ENCODE results near the gene PIK3C2B.

PIK3C2B gene

DNA sequence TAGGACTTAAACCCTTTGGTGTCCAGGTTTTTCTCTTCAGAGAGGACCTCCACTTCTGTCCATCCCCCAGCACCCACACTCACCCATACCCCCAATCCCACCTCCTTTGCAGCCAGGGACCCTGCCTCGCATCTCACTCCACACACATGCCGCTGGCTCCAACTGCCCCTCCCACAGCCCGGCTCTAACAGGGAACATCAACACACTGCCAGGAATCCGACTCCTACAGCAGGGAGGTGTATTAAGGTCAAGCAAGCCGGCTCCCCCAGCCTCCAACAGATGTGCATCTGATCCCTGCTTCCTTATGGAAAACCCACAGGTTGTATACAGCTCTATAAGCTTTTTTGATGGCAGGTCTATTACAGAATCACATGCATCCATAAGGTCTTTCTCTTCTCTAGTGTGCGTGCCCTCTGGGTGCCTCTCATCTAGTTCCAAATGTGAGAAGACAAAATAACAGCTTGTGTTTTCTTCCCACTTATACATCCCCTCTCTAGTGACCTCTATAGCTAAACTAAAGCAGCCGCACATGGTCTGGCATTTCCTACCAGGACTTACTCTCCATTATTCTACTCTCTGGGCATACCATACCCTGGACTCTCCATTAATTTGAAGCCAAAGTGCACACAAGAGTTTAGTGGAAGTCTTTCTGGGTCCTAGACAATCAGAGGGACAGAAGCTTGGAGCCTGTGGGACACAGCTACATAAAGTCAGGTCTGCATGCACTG is 16.3 kb downstream of the PIK3C2B start:
- DNase-seq (ENCODE audit: low spot score), result no peak

- DNase-seq (ENCODE audit: low spot score), result no peak
These were observed 17.4 kb downstream of the PIK3C2B start for GRCh38 chr1:204477036-204477740.

GRCh38 chr1:204476563-204476962 is 18.0 kb downstream of the PIK3C2B start:
- no peak for DNase-seq (ENCODE audit: low spot score)

- DNase-seq (ENCODE audit: low spot score), result no peak
These were observed 18.8 kb downstream of the PIK3C2B start for GRCh38 chr1:204475656-204476432.

DNA sequence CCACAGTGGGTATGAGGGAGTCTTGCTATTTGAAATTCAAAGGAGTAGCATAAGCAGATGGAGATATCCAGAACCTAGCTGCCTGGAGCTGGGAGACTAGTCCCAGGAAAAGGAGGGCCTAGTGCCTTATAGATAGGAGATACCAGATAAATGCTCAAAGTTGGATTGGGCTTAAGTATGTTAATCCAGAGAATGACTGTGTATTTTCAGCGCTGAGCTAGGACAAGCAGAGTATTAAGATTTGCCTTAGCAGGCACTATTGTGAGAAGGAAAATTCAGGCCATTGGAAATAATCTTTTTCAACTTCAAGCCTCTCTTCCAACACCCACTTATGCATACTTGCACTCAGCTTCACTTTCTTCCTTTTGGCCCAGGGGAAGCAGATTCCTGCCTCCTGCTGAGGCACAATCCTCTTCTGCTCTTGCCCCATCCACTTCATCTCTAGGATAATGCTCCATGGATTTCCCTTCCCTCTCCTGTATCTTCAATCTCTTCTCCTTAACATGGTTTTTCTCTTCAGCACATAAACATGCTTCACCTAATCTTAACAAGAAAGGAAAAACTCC is 21.1 kb downstream of the PIK3C2B start:
- no peak for DNase-seq (ENCODE audit: low spot score)

DNA sequence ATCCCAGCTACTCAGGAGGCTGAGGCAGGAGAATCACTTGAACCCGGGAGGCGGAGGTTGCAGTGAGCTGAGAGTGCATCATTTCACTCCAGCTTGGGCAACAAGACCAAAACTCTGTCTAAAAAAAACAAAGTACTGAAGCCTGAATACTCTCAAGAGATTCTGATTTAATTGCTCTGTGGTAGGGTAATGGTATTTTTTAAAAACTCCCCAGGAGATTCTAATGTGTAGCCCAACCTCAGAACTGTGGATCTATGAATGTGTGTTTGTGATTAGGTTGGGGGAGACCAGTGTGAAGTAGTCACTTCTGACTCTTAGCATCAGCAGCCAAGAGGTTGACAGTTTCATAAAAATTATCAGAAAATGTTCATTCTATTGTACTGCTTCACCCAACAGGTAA is 21.9 kb downstream of the PIK3C2B start:
- DNase-seq (ENCODE audit: low spot score), result no peak

DNA sequence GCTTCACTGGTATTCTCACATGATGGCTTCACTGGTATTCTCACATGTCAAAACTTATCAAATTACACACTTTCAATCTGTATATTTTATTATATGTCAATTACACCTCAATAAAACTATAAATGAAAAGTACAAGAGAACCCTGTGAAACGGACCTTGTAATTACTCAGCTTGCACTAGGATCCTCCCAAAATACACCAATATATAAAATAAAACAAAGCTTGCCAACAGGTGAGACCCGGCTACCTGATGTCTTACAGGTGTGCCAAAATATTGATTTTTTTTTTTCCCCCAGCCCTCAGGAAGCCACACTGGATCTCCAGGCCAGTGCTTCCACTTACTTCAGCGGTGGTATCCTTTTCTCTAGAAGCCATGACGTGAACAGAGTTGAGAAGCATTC is 22.9 kb downstream of the PIK3C2B start:
- DNase-seq (ENCODE audit: low spot score), result no peak

- no peak for DNase-seq (ENCODE audit: low spot score)
These were observed 25.3 kb downstream of the PIK3C2B start for GRCh38 chr1:204469304-204469703.

DNA sequence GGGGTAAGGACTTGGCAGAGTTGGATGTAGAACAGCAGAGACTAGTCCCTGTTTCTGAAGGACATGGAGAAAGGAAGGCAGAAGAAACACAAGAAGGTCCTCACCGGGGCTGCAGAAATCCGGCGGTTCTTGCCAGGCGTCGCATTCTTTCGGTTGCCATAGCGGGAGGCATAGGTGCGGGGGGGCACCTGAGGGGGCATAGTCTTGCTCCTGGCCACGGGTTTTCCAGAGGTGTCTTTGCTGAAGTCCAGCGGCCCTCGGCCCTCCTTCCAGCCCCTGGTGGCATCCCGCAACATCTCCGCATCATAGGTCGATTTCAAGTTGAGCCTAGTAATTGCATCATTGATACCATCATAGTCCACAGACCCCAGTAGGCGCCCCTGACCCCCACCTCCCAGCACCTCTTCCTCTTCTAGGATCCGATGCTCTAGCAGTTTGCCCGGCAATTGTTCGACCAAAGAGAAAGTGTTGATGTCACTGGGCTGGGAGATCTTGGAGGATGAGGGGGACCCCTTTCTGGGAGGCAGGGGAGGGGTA is 25.8 kb downstream of the PIK3C2B start:
- no peak for DNase-seq (ENCODE audit: low spot score)

DNA sequence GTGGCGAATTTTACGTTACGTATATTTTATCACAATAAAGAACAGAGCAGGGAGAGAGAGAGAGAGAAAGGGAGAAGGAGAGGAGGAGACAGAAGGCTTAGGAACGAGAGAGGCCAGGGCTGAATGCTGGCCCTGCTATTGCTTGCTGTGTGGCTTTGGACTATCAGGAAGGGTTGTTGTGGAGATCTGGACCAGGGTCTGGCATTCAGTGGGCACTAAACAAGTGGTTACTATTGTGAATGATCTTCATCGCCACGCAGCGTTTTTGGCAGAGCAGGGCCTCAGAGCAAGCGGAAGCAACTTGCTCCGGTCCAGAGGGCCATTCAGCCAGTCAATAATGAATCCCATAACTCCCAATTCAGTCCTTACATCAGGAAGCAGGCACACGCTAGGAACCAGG is 26.4 kb downstream of the PIK3C2B start:
- DNase-seq (ENCODE audit: low spot score), result no peak

DNA sequence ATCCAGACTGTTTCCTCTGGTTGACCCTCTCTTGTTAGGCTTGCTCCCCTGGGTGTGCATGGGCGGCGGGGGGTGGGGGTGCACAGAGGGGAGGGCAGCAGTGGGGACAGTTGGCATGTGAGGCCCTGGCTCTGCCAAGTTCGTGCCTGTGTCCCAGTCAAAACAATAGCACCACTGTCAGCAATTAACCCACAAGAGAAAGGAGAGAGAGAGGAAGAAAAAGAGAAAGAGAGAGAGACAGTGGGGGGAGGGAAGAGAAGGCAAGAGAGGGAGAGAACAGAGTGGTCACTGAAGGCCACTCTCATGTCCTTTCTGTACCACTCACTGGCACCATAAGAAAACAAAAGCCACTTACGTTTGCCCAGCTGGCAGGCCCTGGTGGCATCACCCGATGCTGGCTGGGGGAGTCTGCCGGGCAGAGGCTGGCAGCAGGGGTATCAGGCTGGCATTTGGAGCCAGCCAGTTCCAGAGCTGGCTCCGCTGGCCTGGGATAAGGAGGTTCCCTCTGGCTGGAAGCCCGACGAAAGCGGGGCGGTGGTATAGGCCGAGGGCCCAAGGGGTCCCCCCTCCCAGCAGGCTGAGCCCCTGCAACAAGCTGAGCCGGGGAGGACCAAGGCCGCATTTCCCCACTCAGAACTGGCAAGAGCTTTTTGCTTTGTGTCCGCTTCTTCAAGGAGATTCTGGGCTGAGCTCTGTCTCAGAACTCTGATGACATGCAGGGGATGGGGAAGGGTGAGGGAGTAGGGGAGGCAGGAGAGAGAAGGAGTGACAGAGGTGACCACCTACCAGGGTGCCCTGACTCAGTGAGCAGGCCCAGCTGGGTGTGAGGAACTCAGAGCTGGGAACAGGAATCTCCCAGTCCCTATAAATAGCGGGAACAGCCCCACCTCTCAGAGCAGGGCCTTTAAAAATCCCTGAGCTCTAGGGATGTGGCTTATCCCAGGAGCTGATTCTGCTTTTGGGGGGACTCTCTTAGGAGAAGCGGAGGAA is 27.9 kb downstream of the PIK3C2B start:
- no peak for DNase-seq (ENCODE audit: low spot score)

DNA sequence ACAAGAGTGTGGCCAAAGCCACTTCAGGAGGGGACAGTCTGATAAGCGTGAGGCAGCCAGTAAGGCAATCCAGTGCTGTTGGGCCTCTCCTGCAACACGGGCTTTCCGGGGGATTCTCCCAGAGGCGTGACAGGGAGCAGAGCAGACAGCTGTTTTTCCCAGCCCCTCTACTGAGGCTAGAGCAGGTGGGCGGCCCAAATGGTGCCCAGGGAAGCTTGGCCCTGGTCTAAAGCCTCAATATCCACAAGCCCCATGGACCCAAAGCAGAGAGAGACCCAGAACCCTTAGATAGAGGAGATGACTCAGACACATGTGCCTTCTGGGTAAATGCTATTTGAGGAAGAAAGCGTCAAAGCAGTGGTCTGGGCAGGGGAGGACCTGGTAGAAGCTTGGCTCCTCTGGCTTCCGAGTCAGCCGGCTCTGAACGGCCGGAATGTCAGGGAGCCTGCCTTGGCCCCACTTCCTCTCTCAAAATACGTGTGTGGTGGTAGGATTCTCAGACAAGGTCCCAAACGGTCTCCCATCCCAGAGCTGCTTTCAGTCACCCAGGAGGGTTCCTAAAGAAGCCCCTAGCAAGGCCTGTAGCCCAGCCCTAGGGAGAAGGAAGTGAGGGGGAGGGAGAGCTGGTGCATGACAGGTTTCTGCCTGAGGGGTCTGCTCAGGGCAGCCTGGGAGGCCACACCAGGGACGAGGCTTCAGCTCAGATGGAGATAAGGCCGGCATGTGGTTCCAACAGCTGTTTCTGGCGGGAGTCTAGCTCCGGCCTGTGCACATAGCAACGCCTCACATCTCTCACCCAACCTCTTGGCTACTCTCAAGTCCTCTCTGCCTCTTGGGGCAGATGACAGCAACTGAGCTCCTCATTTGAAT is 28.8 kb downstream of the PIK3C2B start:
- DNase-seq (ENCODE audit: low spot score), result no peak

DNA sequence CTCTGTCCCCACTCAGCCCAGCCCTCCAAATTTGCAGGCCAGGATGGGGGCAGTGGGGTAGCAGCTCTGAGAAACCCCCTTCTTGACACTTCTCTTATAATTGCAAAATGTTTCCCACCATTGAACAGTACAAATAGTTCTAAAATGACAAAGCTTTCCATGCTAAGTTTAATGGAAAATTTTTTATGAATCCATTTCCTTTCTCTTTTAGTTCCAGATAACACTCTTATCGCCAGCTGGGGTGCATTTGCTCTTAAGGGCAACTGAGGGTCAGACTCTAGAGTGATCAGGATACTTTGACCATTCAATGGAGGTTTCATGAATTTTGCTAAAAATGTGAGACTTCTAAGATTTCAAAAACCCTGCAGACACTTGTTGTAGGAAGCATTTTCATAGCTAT is 29.9 kb downstream of the PIK3C2B start:
- no peak for DNase-seq (ENCODE audit: low spot score)

- peak; percentile 19 for DNase-seq (ENCODE audit: low spot score)
These were observed 30.4 kb downstream of the PIK3C2B start for GRCh38 chr1:204464187-204464631.

DNA sequence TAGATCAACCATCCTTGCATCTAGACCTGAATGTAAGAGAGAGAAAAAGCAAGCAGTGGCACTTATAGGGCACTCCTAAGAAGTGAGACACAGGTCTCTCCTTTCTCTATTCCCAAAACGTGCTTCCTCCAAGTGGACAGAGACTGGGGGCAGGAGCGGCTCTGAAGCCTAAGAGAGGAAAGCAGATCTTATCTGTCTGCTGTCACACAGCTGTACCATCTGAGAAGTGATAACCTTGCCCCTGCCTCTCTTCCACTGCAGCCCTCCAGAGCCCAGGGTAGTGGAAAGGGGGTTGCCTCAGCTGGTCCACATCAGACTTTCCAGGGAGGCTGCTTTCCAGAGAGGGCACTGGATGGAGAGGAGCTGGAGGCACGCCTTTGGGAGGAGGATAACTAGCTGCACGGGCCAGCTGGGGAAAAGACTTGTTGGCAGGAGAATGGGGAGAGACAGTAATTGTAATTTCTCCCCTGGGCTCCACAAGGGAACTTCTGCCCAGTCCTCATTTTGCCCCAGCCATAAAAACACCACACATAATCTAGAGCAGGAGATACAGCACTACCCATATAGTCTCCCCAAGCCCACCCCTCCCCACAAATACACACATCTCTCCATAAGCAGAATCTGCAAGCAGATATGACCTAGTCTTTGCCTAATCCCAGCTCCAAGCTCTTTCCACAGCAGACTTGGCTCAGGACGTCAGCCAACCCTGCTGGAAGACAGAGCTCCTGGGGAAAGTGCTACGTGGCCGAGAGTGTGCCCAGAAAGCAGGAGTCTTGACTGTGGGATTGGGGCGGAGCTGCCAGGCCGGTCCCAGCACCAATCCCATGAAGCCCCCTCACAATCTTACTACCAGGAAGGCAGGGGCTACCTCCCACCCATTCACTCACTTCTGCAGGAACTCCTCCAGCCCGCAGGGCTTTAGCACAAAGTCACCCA is 31.2 kb downstream of the PIK3C2B start:
- DNase-seq (ENCODE audit: low spot score), result no peak

DNA sequence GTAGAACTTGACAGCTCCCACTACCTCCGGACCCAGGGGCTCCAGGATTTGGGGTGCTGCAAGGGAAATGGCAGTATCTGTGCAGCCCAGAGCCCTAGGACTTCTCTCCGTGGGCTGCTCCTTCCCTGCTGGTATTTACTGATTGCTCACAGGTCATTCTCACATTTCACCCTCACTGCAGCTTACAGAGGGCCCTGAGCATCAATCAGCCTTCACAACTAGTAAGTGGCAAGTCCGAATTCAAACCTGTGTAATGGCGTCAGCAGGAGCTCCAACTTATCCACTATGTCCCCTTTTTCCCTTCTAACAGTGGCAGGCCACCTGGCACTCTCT is 32.4 kb downstream of the PIK3C2B start:
- DNase-seq (ENCODE audit: low spot score), result no peak

GRCh38 chr1:204461331-204462228 is 33.0 kb downstream of the PIK3C2B start:
- no peak for DNase-seq (ENCODE audit: low spot score)

DNA sequence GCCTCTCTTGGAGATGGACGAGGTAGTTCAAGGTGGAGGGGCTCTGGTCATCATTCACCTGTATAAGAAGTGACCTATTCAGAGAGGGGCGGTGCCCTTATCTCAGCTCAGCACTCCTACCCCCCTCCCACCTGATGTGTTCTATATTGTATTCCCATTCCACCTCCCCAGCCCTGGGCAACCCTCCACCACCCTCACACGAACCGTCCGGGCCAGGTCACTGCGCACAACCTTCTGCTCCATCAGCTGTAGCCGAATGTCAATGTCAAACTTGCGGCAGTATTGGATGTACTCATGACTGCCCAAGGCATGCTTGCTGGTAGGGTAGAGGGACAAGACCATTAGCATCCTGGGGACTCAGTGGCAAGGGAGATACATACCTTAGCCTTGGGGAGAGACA is 34.3 kb downstream of the PIK3C2B start:
- no peak for DNase-seq (ENCODE audit: low spot score)
